Measurements from ENCODE around the gene FUS. TPM values are rescaled to one million over a fixed set of nuclear protein-coding genes. Genes with fewer than 3 reads are reported as not detected.
"Not testable (repeated sequence)": the region's sequence is repeated elsewhere in the genome, so short reads cannot be mapped to it uniquely, and the experiment has no call there.

Gene FUS
- total RNA-seq, 1 experiment from 2014 or later: 1,264 TPM

DNA sequence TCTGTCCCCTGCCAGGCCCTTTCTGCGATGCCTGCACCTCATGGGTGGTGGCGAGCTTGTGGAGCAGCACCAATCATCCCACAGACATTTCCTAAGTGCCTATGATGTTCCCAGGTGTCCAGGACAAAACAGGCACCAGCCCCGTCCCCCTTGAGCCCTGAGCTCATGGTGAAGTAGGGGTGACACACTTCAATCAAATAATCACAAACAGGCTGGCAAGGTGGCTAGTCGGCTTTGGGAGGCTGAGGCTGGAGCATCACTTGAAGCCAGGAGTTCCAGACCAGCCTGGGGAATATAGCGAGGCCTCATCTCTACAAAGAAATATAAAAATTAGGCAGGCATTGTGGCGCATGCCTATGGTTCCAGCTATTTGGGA, 43.7 kb upstream of the FUS start:
- Histone ChIP-seq H3K4me3 (ENCODE audit: low read depth, low read length, poor library complexity, severe bottlenecking) (no peak overlapping the region), H3K27ac (ENCODE audit: low read depth, low read length, poor library complexity, severe bottlenecking) (no peak overlapping the region), H3K4me1 (ENCODE audit: insufficient read depth, low read length, poor library complexity, severe bottlenecking) (peaks cover under 1% of the 10 kb centered on the region), H3K27me3 (replicated peaks; ENCODE audit: insufficient read depth, low read depth, low read length, poor library complexity) (no peaks in the 10 kb centered on the region), H3K9me3 (ENCODE audit: low read depth, low read length, poor library complexity, severe bottlenecking) (no peaks in the 10 kb centered on the region), H3K36me3 (ENCODE audit: insufficient read depth, low read length, poor library complexity, severe bottlenecking) (no peaks in the 10 kb centered on the region)
- no TSS peak for BruUV-seq (replicated peaks)
- ChIA-PET POLR2A (ENCODE audit: low non-redundant PET) (interaction anchor here (0.6 kb wide), 1 partner anchor 167 kb away, joined by 3 read pairs; no protein-coding TSS in a partner anchor), CTCF (no interaction called here)
- no peak for DNase-seq (ENCODE audit: low spot score)
- intact Hi-C loops (cut with micrococcal nuclease; ENCODE audit: unreplicated experiment): no loop called here
- TF ChIP-seq, protein P1, sequence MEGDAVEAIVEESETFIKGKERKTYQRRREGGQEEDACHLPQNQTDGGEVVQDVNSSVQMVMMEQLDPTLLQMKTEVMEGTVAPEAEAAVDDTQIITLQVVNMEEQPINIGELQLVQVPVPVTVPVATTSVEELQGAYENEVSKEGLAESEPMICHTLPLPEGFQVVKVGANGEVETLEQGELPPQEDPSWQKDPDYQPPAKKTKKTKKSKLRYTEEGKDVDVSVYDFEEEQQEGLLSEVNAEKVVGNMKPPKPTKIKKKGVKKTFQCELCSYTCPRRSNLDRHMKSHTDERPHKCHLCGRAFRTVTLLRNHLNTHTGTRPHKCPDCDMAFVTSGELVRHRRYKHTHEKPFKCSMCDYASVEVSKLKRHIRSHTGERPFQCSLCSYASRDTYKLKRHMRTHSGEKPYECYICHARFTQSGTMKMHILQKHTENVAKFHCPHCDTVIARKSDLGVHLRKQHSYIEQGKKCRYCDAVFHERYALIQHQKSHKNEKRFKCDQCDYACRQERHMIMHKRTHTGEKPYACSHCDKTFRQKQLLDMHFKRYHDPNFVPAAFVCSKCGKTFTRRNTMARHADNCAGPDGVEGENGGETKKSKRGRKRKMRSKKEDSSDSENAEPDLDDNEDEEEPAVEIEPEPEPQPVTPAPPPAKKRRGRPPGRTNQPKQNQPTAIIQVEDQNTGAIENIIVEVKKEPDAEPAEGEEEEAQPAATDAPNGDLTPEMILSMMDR (conservative IDR thresholded peaks at IDR 0.05; ENCODE audit: low read depth, low read length): no peak
- no peak for TF ChIP-seq EZH2 (IDR thresholded peaks at IDR 0.05; ENCODE audit: borderline replicate concordance, low read depth, low read length, poor library complexity, severe bottlenecking)

DNA sequence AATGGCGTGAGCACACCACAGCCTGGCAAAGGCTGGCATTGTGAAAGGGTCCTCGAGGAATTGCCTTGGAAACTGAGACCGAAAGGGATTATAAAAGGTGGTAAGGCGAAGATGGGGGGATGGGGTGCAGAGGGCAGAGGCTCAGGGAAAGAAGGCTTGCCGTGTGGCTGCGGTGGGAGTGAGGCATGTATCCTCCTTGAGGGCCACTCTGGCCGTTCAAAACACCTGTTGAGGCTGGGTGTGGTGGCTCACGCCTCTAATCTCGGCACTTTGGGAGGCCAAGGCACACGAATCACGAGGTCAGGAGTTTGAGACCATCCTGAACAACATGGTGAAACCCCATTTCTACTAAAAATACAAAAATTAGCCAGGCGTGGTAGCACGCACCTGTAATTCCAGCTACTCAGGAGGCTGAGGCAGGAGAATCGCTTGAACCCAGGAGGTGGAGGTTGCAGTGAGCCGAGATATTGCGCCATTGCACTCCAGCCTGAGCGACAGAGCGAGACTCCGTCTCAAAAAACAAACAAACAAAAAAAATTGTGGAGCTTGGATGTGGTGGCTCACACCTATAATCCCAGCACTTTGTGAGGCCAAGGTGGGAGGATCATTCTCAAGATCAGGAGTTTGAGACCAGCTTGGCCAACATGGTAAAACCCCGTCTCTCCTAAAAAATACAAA, 43.0 kb upstream of the FUS start:
- DNase-seq (ENCODE audit: low spot score); H3K4me3 ChIP-seq (ENCODE audit: low read depth, low read length, poor library complexity, severe bottlenecking); POLR2A ChIA-PET (ENCODE audit: low non-redundant PET); H3K4me1 ChIP-seq (ENCODE audit: insufficient read depth, low read length, poor library complexity, severe bottlenecking); intact Hi-C loops (cut with micrococcal nuclease; ENCODE audit: unreplicated experiment); H3K36me3 ChIP-seq (ENCODE audit: insufficient read depth, low read length, poor library complexity, severe bottlenecking); BruUV-seq (replicated peaks); CTCF ChIA-PET; H3K27ac ChIP-seq (ENCODE audit: low read depth, low read length, poor library complexity, severe bottlenecking); H3K27me3 ChIP-seq (replicated peaks; ENCODE audit: insufficient read depth, low read depth, low read length, poor library complexity); H3K9me3 ChIP-seq (ENCODE audit: low read depth, low read length, poor library complexity, severe bottlenecking): not testable (repeated sequence)

DNA sequence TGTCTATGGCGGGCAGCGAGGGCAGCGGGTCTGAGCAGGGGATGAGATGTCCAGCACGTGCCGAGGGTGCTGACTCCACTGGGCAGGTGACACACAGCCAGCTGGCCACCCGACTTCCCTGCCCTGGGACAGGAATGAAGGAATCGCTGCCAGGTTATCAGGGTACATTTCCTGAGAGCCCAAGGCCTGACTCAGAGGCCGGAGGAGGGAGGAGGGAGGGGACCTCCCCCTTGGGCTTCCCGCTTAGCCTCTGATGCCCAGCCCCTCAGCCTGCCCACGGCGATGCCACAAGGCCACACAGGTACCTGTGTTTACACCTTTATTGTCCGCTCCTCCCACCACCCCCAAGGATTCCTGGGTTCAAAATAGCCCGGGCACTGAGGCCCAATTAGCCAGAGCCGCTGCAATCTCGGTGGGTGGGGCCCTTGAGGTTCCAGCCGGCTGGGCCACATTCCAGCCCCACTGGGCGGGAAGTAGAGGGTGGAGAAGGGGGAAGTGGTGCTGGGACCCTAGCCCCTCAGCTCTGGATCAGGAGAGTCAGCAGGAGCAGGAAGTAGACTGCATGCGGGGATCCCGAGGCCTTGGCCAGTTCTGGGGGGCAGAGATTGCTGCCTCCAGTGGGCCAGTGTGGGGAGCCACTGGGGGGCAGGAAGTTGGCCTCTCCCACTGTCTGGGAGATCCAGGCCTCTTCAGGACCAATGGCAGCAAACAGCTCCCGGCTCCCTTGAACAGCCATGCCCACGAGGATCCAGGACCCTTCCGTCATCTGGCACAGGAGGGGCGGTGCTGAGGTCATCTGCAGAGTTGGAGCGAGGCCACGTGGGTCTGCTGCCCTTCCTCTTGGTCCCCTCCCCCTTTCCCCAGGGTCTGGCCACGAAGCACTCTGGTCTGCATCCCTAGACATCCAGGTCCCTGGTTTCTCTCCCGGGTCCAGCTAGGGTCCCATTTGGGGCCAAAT, 41.0 kb upstream of the FUS start:
- ChIA-PET CTCF (interaction anchor here (0.7 kb wide), 1 partner anchor 321 kb away, joined by 4 read pairs; no protein-coding TSS in a partner anchor), POLR2A (ENCODE audit: low non-redundant PET) (interaction anchor here (0.6 kb wide), 1 partner anchor 611 kb away, joined by 5 read pairs; no protein-coding TSS in a partner anchor)
- Histone ChIP-seq H3K27ac (ENCODE audit: low read depth, low read length, poor library complexity, severe bottlenecking) (no peak overlapping the region), H3K9me3 (ENCODE audit: low read depth, low read length, poor library complexity, severe bottlenecking) (no peaks in the 10 kb centered on the region), H3K4me3 (ENCODE audit: low read depth, low read length, poor library complexity, severe bottlenecking) (no peak overlapping the region), H3K4me1 (ENCODE audit: insufficient read depth, low read length, poor library complexity, severe bottlenecking) (peaks cover 11% of the 10 kb centered on the region), H3K27me3 (replicated peaks; ENCODE audit: insufficient read depth, low read depth, low read length, poor library complexity) (no peaks in the 10 kb centered on the region), H3K36me3 (ENCODE audit: insufficient read depth, low read length, poor library complexity, severe bottlenecking) (no peaks in the 10 kb centered on the region)
- TF ChIP-seq, protein P1 (conservative IDR thresholded peaks at IDR 0.05; ENCODE audit: low read depth, low read length): no peak
- TF ChIP-seq EZH2 (IDR thresholded peaks at IDR 0.05; ENCODE audit: borderline replicate concordance, low read depth, low read length, poor library complexity, severe bottlenecking): no peak
- intact Hi-C loops (cut with micrococcal nuclease; ENCODE audit: unreplicated experiment): no loop called here
- no TSS peak for BruUV-seq (replicated peaks)
- DNase-seq (ENCODE audit: low spot score): no peak

DNA sequence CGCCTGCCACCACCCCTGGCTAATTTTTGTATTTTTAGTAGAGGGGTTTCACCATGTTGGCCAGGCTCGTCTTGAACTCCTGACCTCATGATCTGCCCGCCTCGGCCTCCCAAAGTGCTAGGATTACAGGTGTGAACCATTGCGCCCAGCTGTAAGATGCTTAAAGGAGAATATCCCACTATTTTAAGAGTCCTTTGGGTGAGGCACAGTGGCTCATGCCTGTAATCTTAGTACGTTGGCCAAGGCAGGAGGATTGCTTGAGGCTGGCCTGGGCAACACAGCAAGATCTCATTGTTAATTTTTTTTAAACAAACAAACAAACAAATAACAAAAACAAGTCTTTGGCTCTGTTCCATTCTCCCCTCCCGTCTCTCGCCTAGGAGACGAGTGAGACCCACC, 38.9 kb upstream of the FUS start:
- BruUV-seq (replicated peaks); H3K27me3 ChIP-seq (replicated peaks; ENCODE audit: insufficient read depth, low read depth, low read length, poor library complexity); CTCF ChIA-PET; H3K36me3 ChIP-seq (ENCODE audit: insufficient read depth, low read length, poor library complexity, severe bottlenecking); DNase-seq (ENCODE audit: low spot score); H3K9me3 ChIP-seq (ENCODE audit: low read depth, low read length, poor library complexity, severe bottlenecking); POLR2A ChIA-PET (ENCODE audit: low non-redundant PET): not testable (repeated sequence)
- H3K27ac ChIP-seq (ENCODE audit: low read depth, low read length, poor library complexity, severe bottlenecking): peak overlapping the region; percentile 75
- intact Hi-C loops (cut with micrococcal nuclease; ENCODE audit: unreplicated experiment): loop anchor here (5.0 to 10.0 kb wide), 2 partner anchors 144 to 186 kb away; partner anchors contain the start of gene SETD1A
- H3K4me1 ChIP-seq (ENCODE audit: insufficient read depth, low read length, poor library complexity, severe bottlenecking): peaks cover 11% of the 10 kb centered on the region
- H3K4me3 ChIP-seq (ENCODE audit: low read depth, low read length, poor library complexity, severe bottlenecking): peak overlapping the region; percentile 31

Measured in A673 (cell line).